ENCODE data around the gene TSACC.

DNA sequence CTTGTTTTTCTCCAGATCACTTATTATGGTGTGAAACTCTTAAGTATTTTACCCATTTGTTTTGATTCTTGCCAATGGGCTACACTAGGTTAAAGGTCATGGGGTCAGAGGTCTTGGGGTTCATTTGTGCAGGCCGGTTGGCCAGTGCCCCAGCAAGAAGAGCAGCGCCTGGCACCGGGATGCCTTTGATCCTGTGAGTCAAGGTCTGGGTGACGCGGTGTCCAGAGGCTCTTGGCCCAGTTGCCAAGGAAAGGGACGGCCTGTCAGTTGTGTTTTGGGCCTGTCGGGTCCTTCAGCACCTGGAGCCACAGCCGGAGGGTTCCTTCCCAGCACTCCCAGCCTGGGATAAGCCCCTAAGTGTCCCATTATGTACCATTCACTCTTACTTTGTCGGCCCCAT, 55.8 kb downstream of the TSACC start:
- TF ChIP-seq CTCF (IDR thresholded peaks at IDR 0.05): no peak
- TF ChIP-seq POLR2AphosphoS5 (IDR thresholded peaks at IDR 0.05; ENCODE audit: low read depth, low read length): no peak
- no peak for TF ChIP-seq SIN3A (IDR thresholded peaks at IDR 0.05; ENCODE audit: borderline replicate concordance, insufficient read depth, low read depth, low read length)
- TF ChIP-seq REST (IDR thresholded peaks at IDR 0.05; ENCODE audit: insufficient read depth in 1 of 2, low read depth in 2 of 2, low read length in 1 of 2): no peak
- no peak for TF ChIP-seq TCF7L2 (IDR thresholded peaks at IDR 0.05; ENCODE audit: low read depth, low read length)

Data from Panc1 (cell line).